Measurements from ENCODE around the gene CPNE6.

- TF ChIP-seq POLR2A (IDR thresholded peaks at IDR 0.05) (no peak), CTCF (IDR thresholded peaks at IDR 0.05) (no peak), EP300 (IDR thresholded peaks at IDR 0.05) (no peak), POLR2AphosphoS5 (IDR thresholded peaks at IDR 0.05) (no peak)
These were observed 848 bp upstream of the CPNE6 start for GRCh38 chr14:24070285-24071143.

Measured in suprapubic skin (tissue), 4 donors.